HepG2 (cell line): ENCODE results near the gene SLC5A12. TPM values are rescaled to one million over a fixed set of nuclear protein-coding genes. Genes with fewer than 3 reads are reported as not detected.

Experiments
- ATF6 ChIP-seq: sonication (generic); formaldehyde crosslinking; conservative IDR thresholded peaks from 2 replicates; pipeline ENCODE4 v1.4.0; 2020; ENCODE audit warnings: missing genetic modification reagents
- PRDM15 ChIP-seq: sonication (generic); formaldehyde crosslinking; IDR thresholded peaks from 2 replicates; pipeline ENCODE4 v1.4.0; 2020; ENCODE audit warnings: missing genetic modification reagents
- RNF219 ChIP-seq: sonication (generic); formaldehyde crosslinking; IDR thresholded peaks from 2 replicates; pipeline ENCODE4 v1.5.0; 2020; ENCODE audit warnings: mild to moderate bottlenecking, missing genetic modification reagents
- THAP7 ChIP-seq: sonication (generic); formaldehyde crosslinking; IDR thresholded peaks from 2 replicates; pipeline ENCODE4 v1.8.1; 2023; ENCODE audit warnings: mild to moderate bottlenecking, missing genetic modification reagents
- ZNF609 ChIP-seq: sonication (generic); formaldehyde crosslinking; IDR thresholded peaks from 2 replicates; pipeline ENCODE4 v1.4.0; 2020; ENCODE audit warnings: mild to moderate bottlenecking, missing genetic modification reagents, borderline replicate concordance
- polyA plus RNA-seq, 8 experiments: library from polyadenylated mRNA; depleted of rRNA in 3 of 8; stranded (reverse) in 7 of 8; unstranded in 1 of 8; fragments of >200 nt; fragmentation: Illumina TruSeq in 4 of 8; extraction: Trizol in 4 of 8; gene quantifications; 2 replicates each; pipeline versions ENCODE4 v1.2.1 to v1.2.3, GENCODE V29; 2011 to 2016; ENCODE audit warnings: low read depth in 4 of 8, missing spikeins in 1 of 8, mixed read lengths in 1 of 8; ENCODE audit not compliant: insufficient read depth in 1 of 8
- total RNA-seq, 5 experiments: library from RNA; depleted of rRNA; stranded (reverse); fragments of >200 nt; fragmentation: Illumina TruSeq; extraction: Trizol; gene quantifications; 2 replicates each; pipeline ENCODE4 v1.2.3, GENCODE V29; 2016; ENCODE audit warnings: low read depth in 1 of 5
- TF ChIP-seq, protein P1 (sequence below): sonication (generic); formaldehyde crosslinking; IDR thresholded peaks from 2 replicates; pipeline ENCODE4 v1.5.0; 2020; ENCODE audit warnings: mild to moderate bottlenecking, missing genetic modification reagents, borderline replicate concordance
- TF ChIP-seq, protein P2 (sequence below): sonication (generic); formaldehyde crosslinking; IDR thresholded peaks from 2 replicates; pipeline ENCODE4 v1.4.0; 2020; ENCODE audit warnings: missing genetic modification reagents, borderline replicate concordance

SLC5A12 gene
- total and polyA plus RNA-seq, 2 of the 13 experiments (the other 11 are each of a cell fraction or from before 2014, with no cell fraction given): not detected

DNA sequence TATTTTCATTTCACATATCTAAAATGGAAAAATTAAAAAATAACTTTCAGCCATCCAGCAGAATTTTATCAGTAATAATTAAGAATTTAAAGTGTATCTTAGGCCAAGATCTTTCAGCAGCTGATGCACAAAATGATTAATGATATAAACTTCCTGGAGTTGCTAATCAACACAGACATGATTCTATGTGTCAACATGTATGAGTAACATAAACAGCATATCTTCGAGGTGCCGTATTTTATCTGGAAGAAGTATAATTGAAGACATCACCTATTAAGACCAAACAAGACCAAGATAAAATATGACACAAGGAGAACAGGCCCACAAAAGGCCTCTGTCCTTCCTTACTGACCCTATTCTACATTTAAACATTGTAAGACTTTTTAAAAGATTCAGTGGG is 45.2 kb downstream of the SLC5A12 start (continued):
- no peak for TF ChIP-seq RNF219 (CRISPR knock-in tag)
- TF ChIP-seq, protein P1, sequence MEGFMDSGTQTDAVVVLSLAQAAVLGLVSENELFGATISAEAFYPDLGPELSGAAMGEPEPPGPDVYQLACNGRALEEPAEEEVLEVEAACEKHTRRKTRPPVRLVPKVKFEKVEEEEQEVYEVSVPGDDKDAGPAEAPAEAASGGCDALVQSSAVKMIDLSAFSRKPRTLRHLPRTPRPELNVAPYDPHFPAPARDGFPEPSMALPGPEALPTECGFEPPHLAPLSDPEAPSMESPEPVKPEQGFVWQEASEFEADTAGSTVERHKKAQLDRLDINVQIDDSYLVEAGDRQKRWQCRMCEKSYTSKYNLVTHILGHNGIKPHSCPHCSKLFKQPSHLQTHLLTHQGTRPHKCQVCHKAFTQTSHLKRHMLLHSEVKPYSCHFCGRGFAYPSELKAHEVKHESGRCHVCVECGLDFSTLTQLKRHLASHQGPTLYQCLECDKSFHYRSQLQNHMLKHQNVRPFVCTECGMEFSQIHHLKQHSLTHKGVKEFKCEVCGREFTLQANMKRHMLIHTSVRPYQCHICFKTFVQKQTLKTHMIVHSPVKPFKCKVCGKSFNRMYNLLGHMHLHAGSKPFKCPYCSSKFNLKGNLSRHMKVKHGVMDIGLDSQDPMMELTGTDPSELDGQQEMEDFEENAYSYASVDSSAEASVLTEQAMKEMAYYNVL: no peak
- TF ChIP-seq ZNF609 (CRISPR knock-in tag): no peak
- no peak for TF ChIP-seq THAP7
- TF ChIP-seq ATF6: no peak
- no peak for TF ChIP-seq PRDM15 (CRISPR knock-in tag)
- TF ChIP-seq, protein P2, sequence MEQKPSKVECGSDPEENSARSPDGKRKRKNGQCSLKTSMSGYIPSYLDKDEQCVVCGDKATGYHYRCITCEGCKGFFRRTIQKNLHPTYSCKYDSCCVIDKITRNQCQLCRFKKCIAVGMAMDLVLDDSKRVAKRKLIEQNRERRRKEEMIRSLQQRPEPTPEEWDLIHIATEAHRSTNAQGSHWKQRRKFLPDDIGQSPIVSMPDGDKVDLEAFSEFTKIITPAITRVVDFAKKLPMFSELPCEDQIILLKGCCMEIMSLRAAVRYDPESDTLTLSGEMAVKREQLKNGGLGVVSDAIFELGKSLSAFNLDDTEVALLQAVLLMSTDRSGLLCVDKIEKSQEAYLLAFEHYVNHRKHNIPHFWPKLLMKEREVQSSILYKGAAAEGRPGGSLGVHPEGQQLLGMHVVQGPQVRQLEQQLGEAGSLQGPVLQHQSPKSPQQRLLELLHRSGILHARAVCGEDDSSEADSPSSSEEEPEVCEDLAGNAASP (CRISPR knock-in tag): no peak
- TF ChIP-seq, all 625 proteins: peak for 0
